GM23338 (cell line): ENCODE data around the gene ADAMTS13. TPM values are rescaled to one million over a fixed set of nuclear protein-coding genes. Genes with fewer than 3 reads are reported as not detected.

ENCODE experiments used
- ATAC-seq: fragments of 200-7000 bp; cut with Tn5 transposase; 3 replicates; pipeline ENCODE4 v1.9.1; 2020
- DNase-seq: peaks from one replicate; pipeline ENCODE4 v3.0.0-alpha.2; 2015; ENCODE audit warnings: low spot score
- H2AFZ ChIP-seq: fragments of 200-600 bp; sonication (generic); 2 replicates; pipeline ENCODE4 v1.8.0; 2016; ENCODE audit warnings: antibody characterized with exemption, mild to moderate bottlenecking, moderate library complexity
- H3F3A ChIP-seq: fragments of 200-600 bp; sonication (generic); replicated peaks from 2 replicates; pipeline ENCODE4 v1.8.0; 2017; ENCODE audit warnings: antibody characterized with exemption, mixed run types, low read depth
- H3K27ac ChIP-seq: fragments of 200-600 bp; sonication (generic); 2 replicates; pipeline ENCODE4 v1.6.1; 2016; ENCODE audit warnings: low read depth
- H3K27me3 ChIP-seq: fragments of 200-600 bp; sonication (generic); 2 replicates; pipeline ENCODE4 v1.8.0; 2016; ENCODE audit warnings: mild to moderate bottlenecking, mixed run types, moderate library complexity; ENCODE audit not compliant: insufficient read depth
- H3K36me3 ChIP-seq: fragments of 200-600 bp; sonication (generic); 2 replicates; pipeline ENCODE4 v1.8.0; 2016; ENCODE audit warnings: mild to moderate bottlenecking; ENCODE audit not compliant: insufficient read depth
- H3K4me1 ChIP-seq: fragments of 200-600 bp; sonication (generic); 2 replicates; pipeline ENCODE4 v1.8.0; 2016; ENCODE audit warnings: mild to moderate bottlenecking, moderate library complexity; ENCODE audit not compliant: insufficient read depth
- H3K4me2 ChIP-seq: fragments of 200-600 bp; sonication (generic); 2 replicates; pipeline ENCODE4 v1.7.1; 2017; ENCODE audit warnings: mixed run types
- H3K4me3 ChIP-seq: fragments of 200-600 bp; sonication (generic); 2 replicates; pipeline ENCODE4 v1.6.1; 2016; ENCODE audit warnings: mixed run types
- H3K79me2 ChIP-seq: fragments of 200-600 bp; sonication (generic); replicated peaks from 2 replicates; pipeline ENCODE4 v1.8.0; 2017; ENCODE audit warnings: mild to moderate bottlenecking; ENCODE audit not compliant: insufficient read depth
- H3K9me2 ChIP-seq: fragments of 200-600 bp; sonication (generic); 2 replicates; pipeline ENCODE4 v1.8.0; 2017; ENCODE audit not compliant: insufficient read depth
- H4K20me1 ChIP-seq: fragments of 200-600 bp; sonication (generic); replicated peaks from 2 replicates; pipeline ENCODE4 v1.8.0; 2017; ENCODE audit warnings: mild to moderate bottlenecking; ENCODE audit not compliant: insufficient read depth
- H3K27ac Mint-ChIP-seq: 2 replicates; pipeline ENCODE4 v1.8.0; 2020; ENCODE audit warnings: inconsistent platforms, mild to moderate bottlenecking, moderate library complexity, mixed read lengths
- H3K27me3 Mint-ChIP-seq: 3 replicates; pipeline ENCODE4 v1.8.0; 2022; ENCODE audit warnings: low read depth, mild to moderate bottlenecking, moderate library complexity, mixed read lengths, inconsistent platforms; ENCODE audit not compliant: insufficient read depth, poor library complexity
- H3K36me3 Mint-ChIP-seq: 3 replicates; pipeline ENCODE4 v1.8.0; 2021; ENCODE audit warnings: low read depth, mild to moderate bottlenecking, inconsistent platforms, moderate library complexity, mixed read lengths
- H3K4me1 Mint-ChIP-seq: 3 replicates; pipeline ENCODE4 v1.8.0; 2020; ENCODE audit warnings: mild to moderate bottlenecking, inconsistent platforms, mixed read lengths
- H3K4me3 Mint-ChIP-seq: 3 replicates; pipeline ENCODE4 v1.8.0; 2021; ENCODE audit warnings: moderate library complexity, mild to moderate bottlenecking, inconsistent platforms, mixed read lengths
- H3K9me3 Mint-ChIP-seq: 3 replicates; pipeline ENCODE4 v1.8.0; 2020; ENCODE audit warnings: moderate library complexity, mild to moderate bottlenecking, inconsistent platforms, mixed read lengths
- CTCF ChIP-seq, 2 experiments: fragments of 200-600 bp in 1 of 2; sonication (generic) in 1 of 2; conservative IDR thresholded peaks; 2 replicates each; pipeline versions ENCODE4 v1.5.1 to v1.6.1; 2016 to 2017; ENCODE audit warnings: antibody characterized with exemption in 2 of 2, low read depth in 2 of 2, mild to moderate bottlenecking in 2 of 2, moderate library complexity in 1 of 2
- ETS1 ChIP-seq: IDR thresholded peaks from 2 replicates; pipeline ENCODE4 v1.6.1; 2016; ENCODE audit warnings: antibody characterized with exemption
- EZH2 ChIP-seq: fragments of 200-600 bp; sonication (generic); IDR thresholded peaks from one replicate; pipeline ENCODE4 v1.8.0; 2017; ENCODE audit warnings: antibody characterized with exemption, mild to moderate bottlenecking, low read depth; ENCODE audit not compliant: unreplicated experiment
- JUNB ChIP-seq: IDR thresholded peaks from one replicate; pipeline ENCODE4 v1.6.1; 2016; ENCODE audit warnings: antibody characterized with exemption; ENCODE audit not compliant: unreplicated experiment
- POLR2AphosphoS5 ChIP-seq: IDR thresholded peaks from 2 replicates; pipeline ENCODE4 v1.6.1; 2016; ENCODE audit warnings: antibody characterized with exemption, low read depth
- REST ChIP-seq: IDR thresholded peaks from one replicate; pipeline ENCODE4 v1.6.1; 2018; ENCODE audit warnings: antibody characterized with exemption; ENCODE audit not compliant: unreplicated experiment
- STAT1 ChIP-seq: IDR thresholded peaks from one replicate; pipeline ENCODE4 v1.6.1; 2016; ENCODE audit warnings: antibody characterized with exemption; ENCODE audit not compliant: unreplicated experiment
- ZNF114 ChIP-seq: fragments of 250-450 bp; sonication (Bioruptor Pico); IDR thresholded peaks from 2 replicates; pipeline ENCODE4 v1.5.0; 2020; ENCODE audit warnings: mild to moderate bottlenecking, moderate library complexity
- ZNF331 ChIP-seq: fragments of 250-450 bp; sonication (Bioruptor Pico); IDR thresholded peaks from 2 replicates; pipeline ENCODE4 v1.5.0; 2020; ENCODE audit warnings: low read depth, mild to moderate bottlenecking, moderate library complexity
- polyA plus RNA-seq: library from polyadenylated mRNA; unstranded; fragments of >200 nt; fragmentation: Nextera tagmentation; extraction: Ambion mirVana; gene quantifications from 2 replicates; pipeline ENCODE4 v1.2.1, GENCODE V29; 2016
- total RNA-seq: library from RNA; depleted of rRNA; stranded (reverse); fragments of >200 nt; shearing (Covaris generic); gene quantifications from 2 replicates; pipeline ENCODE4 v1.2.3, GENCODE V29; 2014

Gene ADAMTS13
- total and polyA plus RNA-seq, 2 experiments from 2014 or later: 6.0 TPM

GRCh38 chr9:133468777-133469421 lies 46.7 kb downstream of the ADAMTS13 start (continued):
- TF ChIP-seq EZH2: no peak
- no peak for TF ChIP-seq ZNF331 (CRISPR knock-in tag)
- TF ChIP-seq REST: no peak
- TF ChIP-seq CTCF (conservative IDR thresholded peaks at IDR 0.05; ENCODE audit: low read depth in 2 of 2): no peak
- no peak for TF ChIP-seq JUNB
- TF ChIP-seq ZNF114 (CRISPR knock-in tag): no peak
- no peak for TF ChIP-seq STAT1

DNA sequence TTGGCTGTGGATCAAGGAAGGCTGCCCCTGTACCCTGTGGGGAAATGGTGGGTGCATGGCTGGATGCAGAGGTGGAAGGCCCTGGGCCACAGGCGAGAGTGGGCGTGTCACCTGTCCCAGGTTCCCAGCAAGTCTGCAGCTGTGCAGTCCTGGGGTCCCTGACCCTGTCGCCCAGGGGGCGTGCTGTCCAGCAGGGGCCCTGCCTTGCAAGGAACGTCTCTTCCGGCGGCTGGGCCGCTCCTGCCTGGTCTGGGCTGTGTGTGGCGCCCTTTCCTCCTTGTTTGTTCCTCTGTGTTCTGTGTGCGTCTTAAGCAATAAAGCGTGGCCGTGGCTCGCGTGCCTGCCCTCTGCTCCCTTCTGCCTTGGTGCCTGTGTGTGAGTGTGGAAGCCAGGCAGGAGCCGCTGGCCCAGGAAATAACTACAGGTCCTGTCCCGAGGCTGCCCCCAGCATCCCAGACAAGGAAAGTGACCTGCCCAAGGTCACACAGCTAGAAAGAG lies 48.3 kb downstream of the ADAMTS13 start:
- Mint-ChIP-seq H3K27me3 (peaks cover 7% of the 10 kb centered on the region), H3K36me3 (peaks cover 9% of the 10 kb centered on the region; the same call in 2 of the 3 replicates), H3K4me3 (no peak overlapping the region), H3K9me3 (no peaks in the 10 kb centered on the region), H3K4me1 (no peaks in the 10 kb centered on the region), H3K27ac (no peak overlapping the region; the same call in 1 of the 2 replicates)
- Histone ChIP-seq H3K27ac (peak overlapping the region; percentile 50; the same call in 1 of the 2 replicates), H4K20me1 (peaks cover 11% of the 10 kb centered on the region; the same call in 1 of the 2 replicates), H3K4me3 (no peak overlapping the region), H3F3A (peaks cover 6% of the 10 kb centered on the region), H3K4me1 (no peaks in the 10 kb centered on the region), H3K27me3 (no peaks in the 10 kb centered on the region), H3K4me2 (no peak overlapping the region), H3K36me3 (peaks cover 3% of the 10 kb centered on the region; the same call in 1 of the 2 replicates), H2AFZ (no peak overlapping the region), H3K9me2 (no peaks in the 10 kb centered on the region), H3K79me2 (no peaks in the 10 kb centered on the region)
- peak; percentile 51 for ATAC-seq
- DNase-seq: peak; percentile 71
- TF ChIP-seq STAT1: no peak
- peak in 1 of 2 experiments; percentile 40; a peak in 3 of 4 replicates for TF ChIP-seq CTCF (conservative IDR thresholded peaks at IDR 0.05; ENCODE audit: low read depth in 2 of 2)
- TF ChIP-seq ETS1: no peak
- TF ChIP-seq JUNB: no peak
- no peak for TF ChIP-seq ZNF114 (CRISPR knock-in tag)
- peak; percentile 66 for TF ChIP-seq POLR2AphosphoS5
